RWPE1 (cell line): ENCODE results near the gene QRFPR.
"Not testable (repeated sequence)": the region's sequence is repeated elsewhere in the genome, so short reads cannot be mapped to it uniquely, and the experiment has no call there.

Experiments
- CTCF ChIA-PET: fragments of 350-600 bp; sonication (Branson Sonifier 250); formaldehyde crosslinking; extraction: SDS; loops from one replicate; lab custom pipeline; 2021; lab: Yijun Ruan, JAX
- POLR2A ChIA-PET: fragments of 400-600 bp; formaldehyde crosslinking; extraction: SDS; loops from one replicate; lab custom pipeline; 2020; ENCODE audit warnings: antibody characterized with exemption; ENCODE audit not compliant: low non-redundant PET; lab: Yijun Ruan, JAX
- DNase-seq: peaks from one replicate; pipeline ENCODE4 v3.0.0; 2012; ENCODE audit warnings: low spot score
- H3K27ac ChIP-seq: fragments of 450-650 bp; 2 replicates; pipeline ENCODE4 v1.5.1; 2017
- CTCF ChIP-seq: fragments of 450-650 bp; conservative IDR thresholded peaks from 2 replicates; pipeline ENCODE4 v1.5.1; 2017; ENCODE audit warnings: low read depth, mild to moderate bottlenecking

The QRFPR gene

GRCh38 chr4:121380776-121381462, at the start of gene QRFPR:
Gene QRFPR, minus strand, starts transcription at chr4:121381018. Its CDS starts 371 bp downstream, at chr4:121380647.
- H3K27ac ChIP-seq, result peak within 1 kb of the TSS; percentile 23
- ChIA-PET CTCF (interaction anchor here (0.5 to 2.1 kb wide), 2 partner anchors 10 to 323 kb away, joined by 3 to 6 read pairs; no protein-coding TSS in a partner anchor), POLR2A (no interaction called here)
- TF ChIP-seq CTCF, result no peak
- peak; percentile 69 for DNase-seq

GRCh38 chr4:121428721-121429120, 47.9 kb upstream of the QRFPR start:
- ChIA-PET CTCF (no interaction called here), POLR2A (no interaction called here)
- DNase-seq, result peak; percentile 12
- no peak overlapping the region for H3K27ac ChIP-seq
- no peak for TF ChIP-seq CTCF

DNA sequence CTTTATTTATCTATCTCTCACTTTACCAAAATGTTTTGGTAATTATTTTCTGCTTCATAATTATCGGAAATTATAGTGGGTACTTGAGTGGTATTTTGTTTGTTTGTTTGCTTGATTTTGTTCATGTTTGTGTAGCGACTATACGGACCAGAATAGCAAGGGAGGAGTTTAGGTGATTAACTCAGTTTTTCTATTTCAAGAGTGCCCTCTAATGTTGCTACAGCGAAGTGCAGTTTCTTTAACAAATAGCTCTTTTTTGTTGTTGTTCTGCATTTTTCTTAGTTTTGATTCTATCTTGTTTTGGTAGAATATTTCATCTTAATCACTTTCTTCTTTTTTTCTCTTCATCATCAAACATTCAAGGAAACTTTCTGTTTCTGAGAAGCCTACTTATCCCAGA, 40.8 kb upstream of the QRFPR start:
- TF ChIP-seq CTCF, result no peak; the same call in 1 of the 2 replicates
- ChIA-PET POLR2A (no interaction called here), CTCF (interaction anchor here (0.6 kb wide), 6 partner anchors 24 to 1376 kb away, joined by 3 to 10 read pairs (median 3); no protein-coding TSS in a partner anchor)
- no peak for DNase-seq
- no peak overlapping the region for H3K27ac ChIP-seq

DNA sequence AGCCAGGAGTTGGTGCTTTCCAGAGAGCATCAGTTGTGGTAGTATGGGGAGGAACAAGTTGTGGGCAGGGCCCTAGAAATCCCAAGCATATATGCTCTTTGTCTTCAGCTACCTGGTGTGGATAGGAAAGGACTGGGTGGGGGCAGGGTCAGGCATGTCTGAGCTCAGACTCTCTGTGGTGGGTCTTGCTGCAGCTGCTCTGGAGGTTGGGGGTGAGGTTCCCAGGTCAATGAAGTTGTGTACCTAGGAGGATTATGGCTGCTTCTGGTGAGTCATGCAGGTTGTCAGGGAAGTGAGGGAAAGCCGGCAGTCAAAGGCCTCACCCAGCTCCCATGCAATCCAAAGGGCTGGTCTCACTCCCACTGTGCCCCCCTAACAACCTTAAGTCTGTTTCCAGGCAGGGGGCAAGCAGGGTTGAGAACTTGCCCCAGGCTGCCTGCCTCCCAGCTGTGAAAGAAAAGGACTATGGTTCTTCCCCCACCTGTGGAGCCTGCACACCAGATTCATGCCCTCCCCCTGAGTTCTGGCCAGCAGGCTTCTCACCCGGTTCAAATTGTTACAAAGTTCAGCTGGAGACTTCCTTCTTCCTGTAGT, 30.4 kb upstream of the QRFPR start:
- no peak for TF ChIP-seq CTCF
- ChIA-PET CTCF (no interaction called here), POLR2A (no interaction called here)
- H3K27ac ChIP-seq, result no peak overlapping the region
- no peak for DNase-seq

- H3K27ac ChIP-seq, POLR2A ChIA-PET, CTCF ChIA-PET, DNase-seq: not testable (repeated sequence)
Measured at GRCh38 chr4:121408567-121408966, 27.7 kb upstream of the QRFPR start.

DNA sequence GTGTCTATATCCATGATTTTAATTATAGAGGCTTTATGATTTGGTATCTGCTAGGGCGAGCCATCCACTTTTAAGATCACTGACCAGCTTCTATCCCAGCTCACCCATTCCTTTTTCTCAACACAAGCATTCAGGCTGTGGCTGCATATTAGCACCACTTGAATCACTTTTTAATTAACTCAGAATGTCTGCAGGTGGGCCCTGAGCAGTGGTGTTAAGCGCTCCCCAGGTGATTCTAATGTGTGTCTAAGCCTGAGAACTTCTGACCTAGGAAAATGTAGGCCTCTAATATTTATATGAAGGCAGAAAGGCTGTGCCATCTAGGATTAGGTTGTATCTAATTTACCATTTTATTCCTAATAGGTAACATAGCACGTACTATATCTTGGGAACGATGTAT, 19.8 kb upstream of the QRFPR start:
- ChIA-PET POLR2A (no interaction called here), CTCF (interaction anchor here (0.7 kb wide), 1 partner anchor 182 kb away, joined by 4 read pairs; no protein-coding TSS in a partner anchor)
- H3K27ac ChIP-seq, result no peak overlapping the region
- no peak for TF ChIP-seq CTCF
- DNase-seq, result no peak
